HG03571 (cell line): ENCODE measurements around the gene CHST15.

Experiments
- ATAC-seq: cut with Tn5 transposase; IDR thresholded peaks from one replicate; pipeline ENCODE4 v1.9.1; 2021; ENCODE audit not compliant: unreplicated experiment

Gene CHST15

GRCh38 chr10:124032971-124033886 lies 60.2 kb downstream of the CHST15 start:
- no peak for ATAC-seq

GRCh38 chr10:124032087-124032935 lies 61.1 kb downstream of the CHST15 start:
- no peak for ATAC-seq

- no peak for ATAC-seq
These were observed 62.8 kb downstream of the CHST15 start for GRCh38 chr10:124030492-124031110.

- ATAC-seq = no peak
These were observed 63.3 kb downstream of the CHST15 start for GRCh38 chr10:124030061-124030460.

- ATAC-seq = no peak
These were observed 63.8 kb downstream of the CHST15 start for GRCh38 chr10:124029559-124029958.

- no peak for ATAC-seq
These were observed 64.5 kb downstream of the CHST15 start for GRCh38 chr10:124028700-124029480.

- no peak for ATAC-seq
These were observed 65.7 kb downstream of the CHST15 start for GRCh38 chr10:124027651-124028050.

- ATAC-seq = no peak
These were observed 66.3 kb downstream of the CHST15 start for GRCh38 chr10:124027031-124027611.

- ATAC-seq = no peak
These were observed 66.8 kb downstream of the CHST15 start for GRCh38 chr10:124026589-124026939.

GRCh38 chr10:124025660-124026588 lies 67.5 kb downstream of the CHST15 start:
- no peak for ATAC-seq

GRCh38 chr10:124025152-124025551 lies 68.2 kb downstream of the CHST15 start:
- ATAC-seq = no peak

GRCh38 chr10:124022066-124022465 lies 71.3 kb downstream of the CHST15 start:
- no peak for ATAC-seq

- no peak for ATAC-seq
These were observed 72.2 kb downstream of the CHST15 start for GRCh38 chr10:124020981-124021815.

GRCh38 chr10:124019886-124020797 lies 73.3 kb downstream of the CHST15 start:
- ATAC-seq = no peak

- ATAC-seq = no peak
These were observed 74.4 kb downstream of the CHST15 start for GRCh38 chr10:124018886-124019525.

GRCh38 chr10:124017729-124018128 lies 75.7 kb downstream of the CHST15 start:
- ATAC-seq = no peak
